NCI-H2107 treated with DMSO at 0.1 percent for 48 hours (cell line): Measurements from ENCODE around the gene GSTA3.
"Not testable (repeated sequence)": the region's sequence is repeated elsewhere in the genome, so short reads cannot be mapped to it uniquely, and the experiment has no call there.

Experiments used
- DNase-seq: peaks from one replicate; lab custom pipeline; 2025; ENCODE audit not compliant: unreplicated experiment; lab: John Stamatoyannopoulos, UW

The GSTA3 gene

DNA sequence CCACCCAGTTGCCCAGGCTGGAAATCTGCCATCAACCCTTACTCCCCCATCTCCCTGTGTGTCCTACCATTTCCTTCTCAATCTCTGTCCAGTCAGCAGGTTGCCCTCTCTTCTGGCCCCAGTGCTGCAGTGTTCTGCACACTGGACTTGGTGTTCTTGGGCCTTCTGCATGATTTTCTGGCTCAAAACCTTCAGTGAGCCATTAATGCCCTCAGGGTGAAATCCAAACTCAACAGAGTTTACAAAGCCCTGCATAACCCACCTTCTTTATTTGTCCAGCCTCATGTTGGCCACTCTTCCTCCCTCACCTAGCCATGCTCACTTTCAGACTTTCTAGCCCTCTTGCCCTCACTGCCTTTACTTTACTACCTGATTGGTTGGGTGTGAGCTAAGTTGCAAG is 5.0 kb upstream of the GSTA3 start:
- no peak for DNase-seq

DNA sequence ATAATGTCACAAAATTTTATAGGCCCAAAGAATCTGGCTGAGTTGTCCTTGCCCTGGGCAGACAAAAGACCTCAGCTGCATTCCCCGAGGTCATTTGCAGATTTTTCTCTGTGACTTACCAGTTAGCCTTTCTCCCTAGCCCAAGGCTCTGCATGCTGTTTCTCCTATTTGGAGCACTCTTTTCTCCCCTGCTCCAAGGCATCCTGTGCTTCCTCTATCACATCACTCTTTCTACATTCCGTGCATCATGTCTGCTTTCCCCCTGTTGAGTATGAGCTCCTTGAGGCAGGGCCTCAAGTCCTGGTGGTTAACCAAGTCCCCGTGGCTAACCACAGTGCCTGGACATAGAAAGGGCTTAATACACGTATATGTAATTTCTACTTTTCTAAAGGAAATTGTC is 593 bp upstream of the GSTA3 start:
- no peak for DNase-seq

DNA sequence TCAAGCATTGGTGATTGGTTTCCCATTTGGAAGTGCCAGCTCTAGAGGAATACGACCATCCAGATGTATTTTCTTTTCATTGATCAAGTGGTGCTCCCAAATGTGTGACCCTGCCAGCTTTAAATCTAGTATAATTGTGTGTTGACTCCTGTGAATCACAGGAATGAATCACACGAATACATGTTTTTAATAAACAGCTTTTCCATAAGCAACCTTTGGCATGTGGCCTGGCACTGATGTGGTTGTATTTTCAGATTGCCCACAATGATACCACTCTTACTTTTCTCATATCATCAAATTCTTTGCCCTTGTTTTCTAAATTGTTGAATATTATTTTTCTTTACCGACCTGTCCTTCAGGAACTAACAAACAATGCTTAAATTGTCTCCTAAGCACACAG is 367 bp downstream of the GSTA3 start:
- DNase-seq, result no peak

DNA sequence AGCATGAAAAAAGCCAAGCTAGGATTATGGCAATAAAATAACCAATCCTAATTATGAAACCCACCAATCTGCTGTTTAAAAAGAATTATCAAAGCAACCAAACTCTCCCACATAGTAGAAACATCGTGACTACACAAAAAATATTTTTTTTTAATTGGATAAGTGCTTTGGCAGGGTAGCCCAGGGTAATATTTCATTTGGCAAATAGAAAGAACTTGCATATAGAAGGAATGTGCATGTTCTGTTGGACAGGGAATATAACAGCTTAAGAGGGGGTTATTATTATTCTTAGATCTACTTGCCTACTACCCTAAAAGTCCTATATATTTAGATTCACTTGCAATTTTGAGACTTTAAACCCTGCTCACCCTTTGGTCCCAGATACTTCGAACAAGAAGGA is 972 bp downstream of the GSTA3 start:
- no peak for DNase-seq

DNA sequence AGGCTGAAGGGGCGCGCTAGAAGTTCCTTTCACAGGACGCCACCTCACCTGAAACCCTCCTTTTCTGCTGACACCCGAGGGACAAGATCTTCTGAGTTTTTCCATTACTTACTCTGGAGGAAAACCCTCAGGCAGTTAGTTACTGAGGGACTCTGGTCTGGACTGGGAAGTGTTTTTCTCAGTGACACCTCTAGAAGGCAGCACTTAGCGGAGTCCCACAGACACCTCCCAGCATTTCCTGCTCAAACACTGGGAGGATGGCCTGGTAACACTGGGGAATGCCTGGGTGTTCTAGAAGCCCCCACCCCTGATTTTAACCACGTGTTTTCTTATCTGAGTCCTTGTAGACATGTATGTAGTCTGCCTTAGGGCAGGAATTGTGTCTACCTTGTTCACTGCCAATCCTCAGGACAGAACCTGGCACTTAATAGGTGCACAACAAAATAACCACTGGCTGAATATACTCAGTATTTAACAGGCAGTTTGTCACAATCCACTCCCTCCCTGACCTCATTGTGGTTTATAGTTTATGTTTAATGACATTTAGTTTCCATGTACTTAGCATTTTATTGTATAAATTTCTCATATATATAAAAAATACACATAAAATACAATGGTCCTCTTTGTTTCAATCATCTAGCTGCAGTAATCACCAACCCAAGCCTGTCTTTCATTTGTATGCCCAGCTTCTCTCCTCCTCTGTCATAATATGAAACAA is 4.8 kb downstream of the GSTA3 start:
- no peak for DNase-seq

DNA sequence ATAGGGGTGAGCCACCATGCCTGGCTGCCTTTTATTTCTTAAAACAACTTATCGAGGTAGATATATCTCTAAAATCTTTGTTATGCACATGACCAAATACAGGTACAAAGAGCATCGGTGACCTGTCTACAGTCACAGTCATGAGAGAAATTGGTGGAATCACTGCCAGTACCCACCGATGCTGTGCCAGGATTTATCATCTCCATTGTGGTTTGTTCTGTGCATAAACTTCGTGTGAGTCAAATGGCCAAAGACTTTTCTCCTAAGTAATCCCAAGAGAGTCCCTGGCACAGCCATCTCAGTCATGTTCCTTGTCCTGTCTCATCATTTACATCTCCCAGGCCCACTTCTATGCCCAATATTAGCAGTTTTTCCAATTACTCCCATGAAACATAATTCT is 9.0 kb downstream of the GSTA3 start:
- no peak for DNase-seq

DNA sequence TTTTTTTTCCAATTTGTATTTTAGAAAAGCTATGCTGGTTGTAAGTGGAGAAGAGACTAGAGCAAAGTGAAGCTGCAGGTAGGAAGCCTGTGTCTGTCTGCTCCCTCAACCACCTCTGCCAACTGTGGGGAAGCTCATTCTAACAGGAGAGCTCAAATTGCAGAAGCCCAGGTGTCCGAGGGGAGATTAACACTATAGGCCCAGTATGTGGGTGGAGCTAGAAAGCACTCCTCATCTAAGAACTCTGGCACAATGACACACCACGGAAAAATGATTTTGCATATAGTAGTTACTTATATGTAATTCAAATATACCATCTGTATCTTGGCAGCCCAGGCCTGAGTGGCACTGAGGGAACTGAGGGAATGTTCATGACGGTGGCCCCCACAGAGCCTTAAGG is 13.7 kb downstream of the GSTA3 start:
- DNase-seq, result peak; percentile 36

DNA sequence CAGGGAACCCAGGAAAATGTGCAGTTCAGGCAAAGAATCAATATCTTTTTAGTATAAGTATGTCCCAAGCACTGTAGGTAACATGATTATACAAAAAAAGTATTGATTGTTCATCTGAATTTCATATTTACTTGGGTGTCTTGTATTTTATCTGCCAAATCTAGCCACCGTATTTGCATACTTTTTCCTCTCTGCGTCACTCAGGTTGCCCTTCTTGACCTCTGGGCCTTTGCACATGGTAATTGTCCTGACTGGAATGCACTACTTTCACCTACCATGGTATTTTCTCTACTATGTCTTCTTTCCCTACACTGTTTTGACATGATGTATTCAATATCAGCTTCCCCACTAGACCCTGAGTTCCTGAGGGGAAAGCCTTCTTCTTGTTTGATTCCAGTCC is 15.2 kb downstream of the GSTA3 start:
- DNase-seq, result no peak

DNA sequence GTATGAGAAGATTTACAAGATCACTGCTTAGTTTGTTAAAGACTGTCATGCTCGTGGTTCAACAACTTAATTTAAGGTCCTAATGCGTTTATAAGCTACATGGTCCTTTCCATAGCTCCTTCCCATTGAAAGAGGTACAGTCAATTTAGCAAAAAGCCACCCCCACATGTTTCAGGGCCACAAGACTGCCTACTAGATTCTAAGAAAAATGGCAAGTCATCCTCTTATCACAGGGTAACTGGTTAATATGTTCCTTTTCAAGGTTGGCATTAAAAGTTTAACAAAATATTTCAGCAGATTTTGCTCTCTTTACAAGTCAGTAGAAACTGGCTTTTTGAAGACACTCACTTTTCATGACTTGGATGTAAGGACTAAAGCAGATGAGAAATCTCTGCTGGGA is 15.7 kb downstream of the GSTA3 start:
- no peak for DNase-seq

DNA sequence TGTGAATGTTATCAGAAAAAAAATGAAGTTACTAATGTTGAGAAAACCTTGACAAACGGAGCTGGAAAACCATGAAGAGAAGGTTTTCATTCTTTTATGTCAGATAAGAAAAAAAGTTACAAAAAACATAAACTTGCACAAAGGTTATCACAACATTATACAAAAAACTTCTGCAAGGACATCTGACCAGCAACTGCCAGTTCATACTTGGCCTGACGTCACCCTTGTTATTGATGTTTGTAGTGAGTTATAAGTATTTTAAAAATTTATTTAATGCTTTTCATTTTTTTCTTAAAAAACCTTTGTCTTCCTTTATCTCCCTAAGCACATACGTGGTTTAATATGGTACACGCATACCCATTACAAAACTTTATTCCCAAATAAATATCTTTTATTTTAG is 16.3 kb downstream of the GSTA3 start:
- DNase-seq, result no peak

DNA sequence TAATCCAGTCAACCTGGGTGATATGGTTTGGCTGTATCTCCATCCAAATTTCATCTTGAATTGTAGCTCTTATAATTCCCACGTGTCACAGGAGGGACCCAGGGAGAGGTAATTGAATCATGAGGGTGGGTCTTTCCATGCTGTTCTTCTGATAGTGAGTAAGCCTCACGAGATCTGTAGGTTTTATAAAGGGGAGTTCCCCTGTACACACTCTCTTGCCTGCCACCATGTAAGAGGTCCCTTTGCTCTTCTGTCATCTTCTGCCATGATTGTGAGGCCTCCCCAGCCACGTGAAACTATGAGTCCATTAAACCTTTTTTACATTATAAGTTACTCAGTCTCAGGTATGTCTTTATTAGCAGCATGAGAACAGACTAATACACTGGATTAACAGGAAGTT is 19.5 kb downstream of the GSTA3 start:
- no peak for DNase-seq

DNA sequence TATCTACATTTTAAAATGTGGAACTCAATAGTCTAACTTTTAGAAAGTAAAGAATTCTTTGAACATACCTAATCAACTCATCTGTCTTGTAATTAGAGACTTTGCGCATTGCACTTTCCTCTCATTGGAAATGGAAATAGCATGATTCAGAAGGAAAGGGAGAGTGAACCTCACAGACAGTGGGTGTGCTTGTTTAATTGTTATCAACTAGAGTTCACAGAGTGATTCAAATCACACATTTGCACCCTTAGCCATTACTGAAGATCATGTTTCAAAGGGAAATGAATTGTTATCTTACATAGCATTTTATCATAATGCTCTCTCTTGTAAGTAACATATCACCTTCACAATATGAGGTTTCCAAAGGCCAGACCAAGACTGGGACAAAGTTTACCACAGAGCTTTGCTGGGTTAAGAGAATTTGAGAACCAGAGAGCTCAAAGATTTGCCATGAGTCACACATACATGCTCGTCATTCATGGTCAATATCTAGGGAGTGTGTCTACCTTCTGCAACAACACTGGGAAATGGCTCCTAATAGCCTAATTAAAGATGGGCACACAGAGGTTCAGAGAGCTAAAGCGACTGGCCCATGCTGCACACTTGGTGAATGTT is 21.5 kb downstream of the GSTA3 start:
- DNase-seq, result no peak

DNA sequence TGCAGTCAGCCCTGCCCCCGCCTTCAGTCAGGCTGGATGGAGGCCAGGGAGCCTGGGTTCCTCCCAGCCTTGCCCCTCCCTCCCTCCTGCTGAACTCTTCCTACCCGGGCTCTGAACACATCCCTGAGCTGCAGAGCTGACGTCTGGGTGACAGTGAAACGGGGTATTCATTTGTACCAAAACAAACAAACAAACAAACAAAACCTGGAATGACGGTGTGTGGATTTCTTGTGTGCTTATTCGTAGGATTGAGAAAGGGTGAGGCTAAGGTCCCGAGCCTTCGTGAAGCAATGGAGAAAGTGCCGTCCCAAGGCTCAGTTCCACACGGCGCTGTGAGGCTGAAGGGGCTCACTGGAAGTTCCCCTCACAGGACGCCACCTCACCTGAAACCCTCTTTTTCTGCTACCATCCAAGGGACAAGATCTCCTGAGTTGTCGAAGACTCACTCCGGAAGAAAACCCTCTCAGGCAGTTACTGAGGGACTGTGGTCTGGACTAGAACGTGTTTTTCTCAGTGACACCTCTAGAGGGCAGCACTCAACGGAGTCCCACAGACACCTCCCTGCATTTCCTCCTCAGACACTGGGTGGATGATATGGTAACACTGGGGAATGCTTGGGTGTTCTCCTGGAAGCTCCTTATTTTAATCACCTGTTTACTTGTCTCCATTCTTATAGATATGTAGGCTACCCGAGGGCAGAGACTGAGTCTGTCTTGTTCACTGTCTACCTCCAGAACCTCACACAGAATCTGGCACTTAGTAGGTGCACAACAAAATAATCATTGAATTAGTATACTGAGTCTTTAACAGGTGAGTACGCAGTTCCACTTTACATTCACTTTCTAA is 27.3 kb downstream of the GSTA3 start:
- peak; percentile 43 for DNase-seq

DNA sequence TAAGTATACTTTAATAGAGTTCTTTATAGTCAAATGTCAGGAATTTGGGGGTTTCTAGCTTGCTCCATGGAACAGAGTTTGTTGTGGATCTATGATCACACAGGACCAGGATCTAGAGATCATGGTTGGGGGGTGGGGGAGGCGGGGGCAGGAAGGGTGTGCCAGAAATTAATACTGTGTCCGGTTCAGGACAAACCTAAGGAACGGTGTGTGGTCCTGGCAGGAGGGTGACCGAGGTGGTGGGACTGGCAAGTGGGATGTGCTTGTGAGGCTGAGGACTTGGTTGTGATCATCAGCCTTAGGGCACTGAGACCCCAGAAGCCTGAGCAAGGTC is 27.9 kb downstream of the GSTA3 start:
- no peak for DNase-seq

DNA sequence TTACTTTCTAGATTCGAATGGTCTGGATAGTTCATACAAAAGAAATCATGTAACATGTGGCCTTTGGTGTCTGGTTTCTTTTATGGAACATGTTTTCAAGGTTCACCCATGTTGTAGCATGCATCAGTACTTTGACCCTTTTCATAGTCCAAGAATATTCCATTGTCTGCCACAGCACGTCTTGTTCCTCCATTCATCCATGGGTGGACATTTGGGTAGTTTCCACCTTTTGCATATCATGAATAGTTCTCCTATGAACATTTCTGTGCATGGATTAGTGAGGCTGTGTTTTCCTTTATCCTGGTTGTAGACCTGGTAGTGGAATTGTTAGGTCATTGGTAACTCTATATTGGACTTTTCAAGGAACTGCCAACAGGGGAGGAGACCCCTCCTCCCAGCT is 31.7 kb downstream of the GSTA3 start:
- DNase-seq, result no peak

DNA sequence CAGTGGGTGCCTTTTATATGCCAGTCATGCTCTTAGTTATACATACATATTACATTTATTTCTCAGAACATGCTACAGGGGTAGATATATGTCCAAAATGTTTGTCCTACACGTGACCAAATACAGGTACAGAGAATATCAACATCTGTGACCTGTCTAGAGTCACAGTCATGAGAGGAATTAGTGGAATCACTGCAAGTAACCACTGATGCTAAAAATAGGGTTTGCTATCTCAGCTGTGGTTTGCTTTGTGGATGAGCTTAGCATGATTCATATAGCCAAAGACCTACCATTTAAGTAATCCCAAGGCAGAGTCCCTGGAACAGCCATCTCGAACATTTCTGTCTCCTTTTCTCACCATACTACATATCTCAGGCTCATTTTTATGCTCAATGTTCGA is 32.3 kb downstream of the GSTA3 start:
- DNase-seq, result no peak

DNA sequence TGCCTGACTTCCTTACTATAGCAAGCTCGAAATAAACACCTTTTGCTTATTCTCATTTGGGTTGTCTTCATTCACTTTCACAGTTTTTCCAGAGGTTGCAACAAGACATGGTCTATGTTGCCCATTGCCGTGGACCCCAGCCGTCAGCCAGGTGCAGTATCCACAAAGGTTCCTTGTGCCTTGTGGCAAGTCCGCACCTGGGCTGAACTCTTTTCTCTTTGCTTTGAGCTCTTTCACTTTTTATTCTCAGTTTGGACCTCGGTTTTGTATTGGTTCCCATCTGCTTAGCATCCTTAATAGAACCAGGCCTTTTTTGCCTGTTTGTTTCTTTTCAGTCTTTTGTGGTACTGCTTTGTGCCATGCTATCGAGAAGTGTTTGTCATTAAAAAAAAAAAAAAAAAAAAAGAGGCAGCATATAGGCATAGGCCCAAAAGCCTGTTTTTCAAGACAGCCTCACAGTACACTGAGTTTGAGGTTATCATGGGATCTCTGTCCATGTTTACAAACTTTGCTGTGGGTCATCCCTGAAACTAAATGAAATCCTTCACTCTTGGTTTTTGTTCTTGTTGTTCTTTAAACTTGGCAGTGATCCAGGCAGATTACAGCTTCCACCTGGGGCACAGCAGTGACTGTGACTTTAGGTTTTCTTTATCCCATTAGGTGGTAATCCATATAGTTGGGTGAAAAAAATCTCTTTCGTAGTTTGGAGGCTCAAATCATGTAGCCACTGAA is 33.3 kb downstream of the GSTA3 start:
- DNase-seq, result no peak

DNA sequence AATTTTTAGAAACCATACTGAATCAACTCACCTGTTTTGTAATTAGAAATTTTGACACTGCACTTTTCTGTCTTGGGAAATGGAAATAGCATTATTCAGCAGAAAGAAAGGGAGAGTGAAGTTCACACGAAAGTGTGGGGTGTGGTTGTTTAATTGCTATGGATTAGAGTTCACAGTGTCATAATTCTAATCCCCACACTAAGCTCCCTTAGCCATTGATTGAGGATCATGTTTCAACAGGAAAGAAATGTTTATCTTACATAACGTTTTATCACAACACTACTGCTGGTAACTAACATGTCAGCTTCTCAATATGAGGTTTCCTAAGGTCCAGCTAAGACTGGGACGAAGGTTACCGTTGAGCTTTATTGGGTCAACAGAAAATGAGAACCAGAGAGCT is 37.5 kb downstream of the GSTA3 start:
- no peak for DNase-seq

DNA sequence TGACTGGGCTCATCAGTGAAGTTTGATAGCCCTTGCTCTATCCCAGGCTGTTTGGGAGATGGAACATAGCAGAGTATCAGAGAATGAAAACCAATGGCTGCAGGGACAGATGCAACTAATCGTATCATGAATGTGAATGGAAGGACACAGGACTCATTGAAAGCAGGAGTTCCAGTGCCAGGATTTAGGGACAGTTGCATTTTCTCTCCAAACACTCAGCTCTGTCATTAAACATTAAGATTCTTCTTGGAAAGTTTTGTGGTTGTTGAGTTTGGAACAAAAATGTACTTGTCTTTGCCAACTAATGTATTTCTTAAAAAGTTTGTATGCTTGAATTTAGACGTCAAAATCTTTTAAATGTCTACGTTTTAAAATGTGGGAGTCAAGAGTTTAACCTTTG is 37.9 kb downstream of the GSTA3 start:
- DNase-seq, result no peak

DNA sequence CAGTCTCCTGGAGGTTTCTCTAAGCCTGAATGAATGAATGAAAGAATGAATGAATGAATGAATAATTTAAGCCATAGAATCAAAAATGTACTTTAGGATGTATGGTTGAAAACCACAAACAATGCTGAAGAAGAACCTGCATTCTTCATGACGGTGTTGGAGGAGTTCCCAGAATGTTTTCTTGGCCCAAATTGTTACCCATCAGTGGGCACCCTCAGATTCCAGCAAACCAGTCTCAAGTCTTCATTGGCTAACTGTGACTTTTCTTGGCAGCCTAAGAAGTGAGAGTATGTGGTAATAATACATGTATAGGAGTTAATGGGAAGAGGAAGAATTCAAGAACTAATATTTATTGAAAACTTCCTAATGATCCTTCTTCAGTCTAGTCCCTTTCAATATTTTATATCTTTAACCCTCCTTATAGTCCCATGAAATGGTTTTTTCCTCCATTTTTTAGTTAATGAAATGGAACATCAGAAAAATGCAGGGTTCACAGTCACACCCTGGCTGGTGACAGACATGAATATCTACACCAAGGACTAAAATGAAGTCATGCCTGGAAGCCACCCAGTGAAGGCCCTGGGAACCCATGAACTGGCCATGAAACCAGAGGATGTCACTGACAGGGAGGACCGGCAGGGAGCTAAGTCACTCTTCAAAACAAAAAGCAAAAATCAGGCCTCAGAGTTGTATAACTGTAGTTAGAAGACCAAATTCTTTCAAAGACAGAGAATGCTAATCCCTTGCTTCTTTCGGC is 39.0 kb downstream of the GSTA3 start:
- DNase-seq, result not testable (repeated sequence)

DNA sequence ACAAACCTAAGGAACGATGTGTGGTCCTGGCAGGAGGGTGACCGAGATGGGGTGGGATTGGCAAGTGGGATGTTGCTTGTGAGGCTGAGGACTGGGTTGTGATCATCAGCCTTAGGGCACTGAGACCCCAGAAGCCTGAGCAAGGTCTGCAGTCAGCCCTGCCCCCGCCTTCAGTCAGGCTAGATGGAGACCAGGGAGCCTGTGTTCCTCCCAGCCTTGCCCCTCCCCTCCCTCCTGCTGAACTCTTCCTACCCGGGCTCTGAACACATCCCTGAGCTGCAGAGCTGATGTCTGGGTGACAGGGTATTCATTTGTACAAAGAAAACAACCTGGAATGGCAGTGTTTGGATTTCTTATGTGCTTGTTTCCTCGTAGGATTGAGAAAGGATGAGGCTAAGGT is 40.6 kb downstream of the GSTA3 start:
- DNase-seq, result not testable (repeated sequence)
